DOHH2 (cell line): ENCODE data around the gene ADH1A.
"Not testable (repeated sequence)": the region's sequence is repeated elsewhere in the genome, so short reads cannot be mapped to it uniquely, and the experiment has no call there.

Experiments used
- H3F3A ChIP-seq: fragments of 200-600 bp; sonication (generic), shearing (Covaris generic); 2 replicates; pipeline ENCODE4 v1.6.0; 2016; ENCODE audit warnings: antibody characterized with exemption, mild to moderate bottlenecking; ENCODE audit not compliant: control insufficient read depth, insufficient read depth
- H3K27ac ChIP-seq: fragments of 200-600 bp; sonication (generic); 2 replicates; pipeline ENCODE4 v1.5.1; 2014; ENCODE audit warnings: low read depth, mild to moderate bottlenecking, low read length, moderate library complexity
- H3K27me3 ChIP-seq: fragments of 200-600 bp; sonication (generic); 2 replicates; pipeline ENCODE4 v1.6.1; 2014; ENCODE audit warnings: mild to moderate bottlenecking, low read length, mixed read lengths; ENCODE audit not compliant: control insufficient read depth
- H3K36me3 ChIP-seq: fragments of 200-600 bp; sonication (generic); 2 replicates; pipeline ENCODE4 v1.6.1; 2014; ENCODE audit warnings: mild to moderate bottlenecking, low read length, moderate library complexity, mixed read lengths; ENCODE audit not compliant: control insufficient read depth
- H3K4me1 ChIP-seq: fragments of 200-600 bp; sonication (generic); 2 replicates; pipeline ENCODE4 v1.6.1; 2014; ENCODE audit warnings: mild to moderate bottlenecking, low read length, mixed read lengths; ENCODE audit not compliant: control insufficient read depth
- H3K4me2 ChIP-seq: fragments of 200-600 bp; sonication (generic); 2 replicates; pipeline ENCODE4 v1.6.0; 2014; ENCODE audit warnings: mild to moderate bottlenecking, low read length, moderate library complexity
- H3K4me3 ChIP-seq: fragments of 200-600 bp; sonication (generic); 2 replicates; pipeline ENCODE4 v1.5.1; 2014; ENCODE audit warnings: mild to moderate bottlenecking, low read length, mixed read lengths
- H3K79me2 ChIP-seq: fragments of 200-600 bp; sonication (generic); 2 replicates; pipeline ENCODE4 v1.6.1; 2014; ENCODE audit warnings: mild to moderate bottlenecking, low read length, mixed read lengths; ENCODE audit not compliant: control insufficient read depth
- H3K9me2 ChIP-seq: fragments of 200-600 bp; sonication (generic); replicated peaks from 2 replicates; pipeline ENCODE4 v1.6.1; 2014; ENCODE audit warnings: mild to moderate bottlenecking, low read length, mixed read lengths; ENCODE audit not compliant: control insufficient read depth
- H3K9me3 ChIP-seq: fragments of 200-600 bp; sonication (generic); 2 replicates; pipeline ENCODE4 v1.6.1; 2014; ENCODE audit warnings: antibody characterized with exemption, low read length, mixed read lengths; ENCODE audit not compliant: control insufficient read depth, insufficient read depth
- H4K20me1 ChIP-seq: fragments of 200-600 bp; sonication (generic); 2 replicates; pipeline ENCODE4 v1.6.0; 2014; ENCODE audit warnings: low read depth, mild to moderate bottlenecking, antibody characterized with exemption, low read length, moderate library complexity; ENCODE audit not compliant: control insufficient read depth, insufficient read depth
- CTCF ChIP-seq: fragments of 200-600 bp; sonication (generic); IDR thresholded peaks from one replicate; pipeline ENCODE4 v1.5.1; 2014; ENCODE audit warnings: antibody characterized with exemption, mild to moderate bottlenecking, low read depth, low read length; ENCODE audit not compliant: poor library complexity, severe bottlenecking
- EZH2phosphoT487 ChIP-seq: fragments of 200-600 bp; sonication (generic); IDR thresholded peaks from 2 replicates; pipeline ENCODE4 v1.6.1; 2017; ENCODE audit warnings: borderline replicate concordance, mild to moderate bottlenecking, antibody characterized with exemption, low read length, moderate library complexity, mixed read lengths

ADH1A gene

GRCh38 chr4:99234331-99235010 lies 56.3 kb downstream of the ADH1A start:
- Histone ChIP-seq H3F3A (no peaks in the 10 kb centered on the region), H3K4me2 (no peak overlapping the region), H3K27ac (no peak overlapping the region), H3K9me2 (no peaks in the 10 kb centered on the region), H3K4me1 (no peaks in the 10 kb centered on the region), H3K79me2 (no peaks in the 10 kb centered on the region), H3K36me3 (no peaks in the 10 kb centered on the region), H3K27me3 (no peaks in the 10 kb centered on the region), H4K20me1 (no peaks in the 10 kb centered on the region), H3K4me3 (no peak overlapping the region), H3K9me3 (no peaks in the 10 kb centered on the region)
- TF ChIP-seq EZH2phosphoT487: no peak
- no peak for TF ChIP-seq CTCF

GRCh38 chr4:99233397-99233796 lies 57.4 kb downstream of the ADH1A start:
- not testable (repeated sequence) for H3K9me2 ChIP-seq, H4K20me1 ChIP-seq, H3K79me2 ChIP-seq, H3K27ac ChIP-seq, H3K27me3 ChIP-seq, H3K4me2 ChIP-seq, H3K36me3 ChIP-seq, H3K9me3 ChIP-seq, H3K4me1 ChIP-seq, H3F3A ChIP-seq, H3K4me3 ChIP-seq

- not testable (repeated sequence) for H3K9me3 ChIP-seq, H3K79me2 ChIP-seq, H3K4me1 ChIP-seq, H3K27me3 ChIP-seq, H3F3A ChIP-seq, H3K27ac ChIP-seq, H3K36me3 ChIP-seq, H3K4me2 ChIP-seq, H4K20me1 ChIP-seq, H3K9me2 ChIP-seq, H3K4me3 ChIP-seq
Measured at GRCh38 chr4:99228706-99229105, 62.1 kb downstream of the ADH1A start.

GRCh38 chr4:99227646-99228045 lies 63.1 kb downstream of the ADH1A start:
- H3K36me3 ChIP-seq, H3K27ac ChIP-seq, H3K9me3 ChIP-seq, H3K9me2 ChIP-seq, H3F3A ChIP-seq, H3K27me3 ChIP-seq, H3K4me3 ChIP-seq, H3K4me2 ChIP-seq, H3K4me1 ChIP-seq, H3K79me2 ChIP-seq, H4K20me1 ChIP-seq: not testable (repeated sequence)
